ENCODE results near the gene TBC1D25.

The TBC1D25 gene

DNA sequence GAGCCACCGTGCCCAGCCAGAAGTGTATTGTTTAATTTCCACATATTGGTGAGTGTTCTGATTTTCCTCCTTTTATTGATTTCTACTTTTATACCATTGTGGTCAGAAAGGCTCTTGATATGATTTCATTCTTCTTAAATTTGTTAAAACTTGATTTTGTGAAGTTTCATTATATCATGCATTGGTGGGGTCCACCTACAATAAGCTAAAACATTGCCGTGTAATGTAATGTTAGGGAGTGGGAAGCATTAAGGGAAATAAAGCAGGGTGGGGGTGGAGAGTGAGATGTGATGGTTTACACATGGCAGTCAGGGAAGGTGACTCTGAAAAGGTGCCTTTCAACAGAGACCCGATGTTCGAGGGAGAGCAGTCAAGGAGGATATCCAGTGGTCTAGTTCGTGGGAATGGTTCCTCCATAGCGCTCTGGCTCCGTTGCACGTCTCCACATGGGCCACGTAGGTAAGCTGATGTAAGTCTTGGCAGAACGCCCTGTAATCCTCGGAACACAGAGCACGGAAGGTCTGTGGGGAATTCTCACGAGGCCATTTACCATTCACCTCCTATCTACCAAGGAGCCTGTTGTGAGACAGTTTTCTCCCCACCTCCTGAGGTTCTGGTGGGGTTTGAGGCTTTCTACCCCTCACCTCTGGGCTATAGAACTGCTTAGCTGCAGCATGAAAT lies 50.1 kb downstream of the TBC1D25 start (continued):
- TF ChIP-seq, protein P1, sequence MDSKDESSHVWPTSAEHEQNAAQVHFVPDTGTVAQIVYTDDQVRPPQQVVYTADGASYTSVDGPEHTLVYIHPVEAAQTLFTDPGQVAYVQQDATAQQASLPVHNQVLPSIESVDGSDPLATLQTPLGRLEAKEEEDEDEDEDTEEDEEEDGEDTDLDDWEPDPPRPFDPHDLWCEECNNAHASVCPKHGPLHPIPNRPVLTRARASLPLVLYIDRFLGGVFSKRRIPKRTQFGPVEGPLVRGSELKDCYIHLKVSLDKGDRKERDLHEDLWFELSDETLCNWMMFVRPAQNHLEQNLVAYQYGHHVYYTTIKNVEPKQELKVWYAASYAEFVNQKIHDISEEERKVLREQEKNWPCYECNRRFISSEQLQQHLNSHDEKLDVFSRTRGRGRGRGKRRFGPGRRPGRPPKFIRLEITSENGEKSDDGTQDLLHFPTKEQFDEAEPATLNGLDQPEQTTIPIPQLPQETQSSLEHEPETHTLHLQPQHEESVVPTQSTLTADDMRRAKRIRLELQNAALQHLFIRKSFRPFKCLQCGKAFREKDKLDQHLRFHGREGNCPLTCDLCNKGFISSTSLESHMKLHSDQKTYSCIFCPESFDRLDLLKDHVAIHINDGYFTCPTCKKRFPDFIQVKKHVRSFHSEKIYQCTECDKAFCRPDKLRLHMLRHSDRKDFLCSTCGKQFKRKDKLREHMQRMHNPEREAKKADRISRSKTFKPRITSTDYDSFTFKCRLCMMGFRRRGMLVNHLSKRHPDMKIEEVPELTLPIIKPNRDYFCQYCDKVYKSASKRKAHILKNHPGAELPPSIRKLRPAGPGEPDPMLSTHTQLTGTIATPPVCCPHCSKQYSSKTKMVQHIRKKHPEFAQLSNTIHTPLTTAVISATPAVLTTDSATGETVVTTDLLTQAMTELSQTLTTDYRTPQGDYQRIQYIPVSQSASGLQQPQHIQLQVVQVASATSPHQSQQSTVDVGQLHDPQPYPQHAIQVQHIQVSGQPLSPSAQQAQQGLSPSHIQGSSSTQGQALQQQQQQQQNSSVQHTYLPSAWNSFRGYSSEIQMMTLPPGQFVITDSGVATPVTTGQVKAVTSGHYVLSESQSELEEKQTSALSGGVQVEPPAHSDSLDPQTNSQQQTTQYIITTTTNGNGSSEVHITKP (tag by site-specific recombination; IDR thresholded peaks at IDR 0.05) = peak; percentile 72
- TF ChIP-seq ZNF366 (tag by site-specific recombination; conservative IDR thresholded peaks at IDR 0.05) = no peak

DNA sequence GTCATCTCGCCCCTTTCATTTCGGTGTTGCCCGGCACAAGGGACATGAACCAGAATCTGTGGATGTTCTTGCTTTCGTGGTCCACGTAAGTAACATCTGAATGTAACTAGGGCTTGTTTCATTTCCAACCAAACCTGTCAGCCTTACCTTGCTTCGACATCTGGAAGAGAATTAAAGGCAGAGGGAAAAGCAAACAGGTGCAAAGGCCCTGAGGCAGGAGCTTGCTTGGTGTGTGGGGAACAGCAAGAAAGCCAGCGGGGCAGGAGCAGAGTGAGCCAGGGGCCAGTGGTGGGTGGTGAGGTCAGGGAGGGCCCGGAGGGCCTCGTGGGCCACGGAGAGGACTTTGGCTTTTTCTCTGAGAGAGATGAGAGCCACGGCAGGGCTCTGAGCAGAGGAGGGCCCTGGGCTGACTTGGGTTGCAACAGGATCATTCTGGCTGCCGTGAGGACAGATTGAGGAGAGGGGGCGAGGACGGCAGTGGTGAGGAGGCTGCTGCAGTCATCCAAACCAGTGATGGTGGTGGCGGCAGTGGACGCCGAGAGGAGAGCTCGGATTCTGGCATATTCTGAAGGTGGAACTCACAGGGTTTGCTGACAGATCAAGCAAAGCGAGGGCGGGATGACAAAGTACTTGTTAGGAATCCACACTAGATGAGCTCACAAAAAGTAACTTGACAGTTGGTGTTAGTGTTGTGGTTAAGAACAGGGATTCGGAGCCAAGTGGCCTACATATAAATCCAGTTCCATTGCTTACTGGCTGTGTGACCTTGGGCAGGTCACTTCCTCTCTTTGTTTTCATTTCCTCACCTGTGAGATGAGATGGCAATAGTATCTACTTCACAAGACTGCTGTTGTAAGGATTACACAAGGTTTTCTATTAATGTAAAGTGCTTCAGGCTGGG lies 50.9 kb downstream of the TBC1D25 start:
- Histone ChIP-seq H3K4me3 (ENCODE audit: low read depth, low read length) (no peak overlapping the region), H3K27ac (ENCODE audit: extremely low read depth, low read depth, low read length) (peak overlapping the region; percentile 34; the same call in 1 of the 2 replicates), H3K4me1 (ENCODE audit: control insufficient read depth, insufficient read depth, low read length) (no peaks in the 10 kb centered on the region), H3K36me3 (ENCODE audit: control insufficient read depth in 2 of 2, insufficient read depth in 1 of 2, low read length in 2 of 2) (no peaks in the 10 kb centered on the region), H3K9me3 (ENCODE audit: control insufficient read depth, insufficient read depth, low read depth, low read length) (no peaks in the 10 kb centered on the region)
- CTCF ChIA-PET = no interaction called here
- POLR2A ChIA-PET = interaction anchor here (1.0 kb wide), 1 partner anchor 12 kb away, joined by 5 read pairs; no protein-coding TSS in a partner anchor
- TF ChIP-seq SETDB1 (IDR thresholded peaks at IDR 0.05; ENCODE audit: insufficient read length, low read length) = no peak
- TF ChIP-seq SCRT2 (tag by site-specific recombination; IDR thresholded peaks at IDR 0.05) = peak; percentile 53; the same call in 1 of the 2 replicates
- no peak for TF ChIP-seq ZSCAN30 (tag by site-specific recombination; IDR thresholded peaks at IDR 0.05)
- TF ChIP-seq ZNF623 (tag by site-specific recombination; IDR thresholded peaks at IDR 0.05) = peak; percentile 98

DNA sequence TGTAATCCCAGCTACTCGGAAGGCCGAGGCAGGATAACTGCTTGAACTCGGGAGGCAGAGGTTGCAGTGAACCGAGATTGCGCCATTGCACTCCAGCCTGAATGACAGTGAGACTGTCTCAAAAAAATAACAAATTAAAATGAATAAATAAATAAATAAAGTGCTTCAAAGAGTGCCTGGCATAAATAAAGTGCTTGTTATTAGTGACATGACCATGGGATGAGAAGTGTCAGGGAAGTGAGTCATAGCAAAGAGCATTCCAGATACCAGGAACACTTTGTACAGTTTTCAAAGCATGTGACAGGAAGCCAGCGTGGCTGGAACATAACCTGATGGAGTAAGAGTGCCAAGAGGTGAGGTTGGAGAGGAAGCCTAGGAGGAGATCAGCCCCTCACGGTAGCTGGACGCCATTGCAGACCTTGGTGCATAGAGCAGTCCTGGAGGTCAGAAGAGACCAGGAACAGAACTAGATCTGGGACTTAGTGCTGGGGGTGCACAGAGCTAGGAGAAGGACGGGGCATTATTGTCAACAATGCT lies 51.8 kb downstream of the TBC1D25 start:
- Histone ChIP-seq H3K4me1 (ENCODE audit: control insufficient read depth, insufficient read depth, low read length) (no peaks in the 10 kb centered on the region), H3K36me3 (ENCODE audit: control insufficient read depth in 2 of 2, insufficient read depth in 1 of 2, low read length in 2 of 2) (no peaks in the 10 kb centered on the region), H3K9me3 (ENCODE audit: control insufficient read depth, insufficient read depth, low read depth, low read length) (no peaks in the 10 kb centered on the region), H3K27ac (ENCODE audit: extremely low read depth, low read depth, low read length) (no peak overlapping the region), H3K4me3 (ENCODE audit: low read depth, low read length) (no peak overlapping the region)
- CTCF ChIA-PET = interaction anchor here (0.6 kb wide), 1 partner anchor 528 kb away, joined by 3 read pairs; no protein-coding TSS in a partner anchor
- POLR2A ChIA-PET = interaction anchor here (1.0 kb wide), 1 partner anchor 13 kb away, joined by 5 read pairs; no protein-coding TSS in a partner anchor
- TF ChIP-seq, protein P2, sequence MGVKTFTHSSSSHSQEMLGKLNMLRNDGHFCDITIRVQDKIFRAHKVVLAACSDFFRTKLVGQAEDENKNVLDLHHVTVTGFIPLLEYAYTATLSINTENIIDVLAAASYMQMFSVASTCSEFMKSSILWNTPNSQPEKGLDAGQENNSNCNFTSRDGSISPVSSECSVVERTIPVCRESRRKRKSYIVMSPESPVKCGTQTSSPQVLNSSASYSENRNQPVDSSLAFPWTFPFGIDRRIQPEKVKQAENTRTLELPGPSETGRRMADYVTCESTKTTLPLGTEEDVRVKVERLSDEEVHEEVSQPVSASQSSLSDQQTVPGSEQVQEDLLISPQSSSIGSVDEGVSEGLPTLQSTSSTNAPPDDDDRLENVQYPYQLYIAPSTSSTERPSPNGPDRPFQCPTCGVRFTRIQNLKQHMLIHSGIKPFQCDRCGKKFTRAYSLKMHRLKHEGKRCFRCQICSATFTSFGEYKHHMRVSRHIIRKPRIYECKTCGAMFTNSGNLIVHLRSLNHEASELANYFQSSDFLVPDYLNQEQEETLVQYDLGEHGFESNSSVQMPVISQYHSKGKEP (tag by site-specific recombination; IDR thresholded peaks at IDR 0.05) = no peak
- TF ChIP-seq ZFP3 (tag by site-specific recombination; IDR thresholded peaks at IDR 0.05; ENCODE audit: low read depth) = no peak
- no peak for TF ChIP-seq ZNF530 (tag by site-specific recombination; IDR thresholded peaks at IDR 0.05; ENCODE audit: low read depth)
- TF ChIP-seq ZNF335 (tag by site-specific recombination; conservative IDR thresholded peaks at IDR 0.05) = no peak
- TF ChIP-seq ZNF621 (tag by site-specific recombination; IDR thresholded peaks at IDR 0.05) = no peak
- no peak for TF ChIP-seq ZNF404 (tag by site-specific recombination; IDR thresholded peaks at IDR 0.05)
- no peak for TF ChIP-seq HOXD13 (CRISPR knock-in tag; IDR thresholded peaks at IDR 0.05; ENCODE audit: borderline replicate concordance)
- TF ChIP-seq, protein P3, sequence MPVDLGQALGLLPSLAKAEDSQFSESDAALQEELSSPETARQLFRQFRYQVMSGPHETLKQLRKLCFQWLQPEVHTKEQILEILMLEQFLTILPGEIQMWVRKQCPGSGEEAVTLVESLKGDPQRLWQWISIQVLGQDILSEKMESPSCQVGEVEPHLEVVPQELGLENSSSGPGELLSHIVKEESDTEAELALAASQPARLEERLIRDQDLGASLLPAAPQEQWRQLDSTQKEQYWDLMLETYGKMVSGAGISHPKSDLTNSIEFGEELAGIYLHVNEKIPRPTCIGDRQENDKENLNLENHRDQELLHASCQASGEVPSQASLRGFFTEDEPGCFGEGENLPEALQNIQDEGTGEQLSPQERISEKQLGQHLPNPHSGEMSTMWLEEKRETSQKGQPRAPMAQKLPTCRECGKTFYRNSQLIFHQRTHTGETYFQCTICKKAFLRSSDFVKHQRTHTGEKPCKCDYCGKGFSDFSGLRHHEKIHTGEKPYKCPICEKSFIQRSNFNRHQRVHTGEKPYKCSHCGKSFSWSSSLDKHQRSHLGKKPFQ (tag by site-specific recombination; IDR thresholded peaks at IDR 0.05) = no peak
- TF ChIP-seq ZNF157 (tag by site-specific recombination; IDR thresholded peaks at IDR 0.05) = no peak
- TF ChIP-seq KLF8 (tag by site-specific recombination; IDR thresholded peaks at IDR 0.05) = no peak
- TF ChIP-seq ZBTB17 (tag by site-specific recombination; IDR thresholded peaks at IDR 0.05) = no peak
- no peak for TF ChIP-seq ZNF776 (tag by site-specific recombination; IDR thresholded peaks at IDR 0.05; ENCODE audit: borderline replicate concordance)
- TF ChIP-seq, protein P4, sequence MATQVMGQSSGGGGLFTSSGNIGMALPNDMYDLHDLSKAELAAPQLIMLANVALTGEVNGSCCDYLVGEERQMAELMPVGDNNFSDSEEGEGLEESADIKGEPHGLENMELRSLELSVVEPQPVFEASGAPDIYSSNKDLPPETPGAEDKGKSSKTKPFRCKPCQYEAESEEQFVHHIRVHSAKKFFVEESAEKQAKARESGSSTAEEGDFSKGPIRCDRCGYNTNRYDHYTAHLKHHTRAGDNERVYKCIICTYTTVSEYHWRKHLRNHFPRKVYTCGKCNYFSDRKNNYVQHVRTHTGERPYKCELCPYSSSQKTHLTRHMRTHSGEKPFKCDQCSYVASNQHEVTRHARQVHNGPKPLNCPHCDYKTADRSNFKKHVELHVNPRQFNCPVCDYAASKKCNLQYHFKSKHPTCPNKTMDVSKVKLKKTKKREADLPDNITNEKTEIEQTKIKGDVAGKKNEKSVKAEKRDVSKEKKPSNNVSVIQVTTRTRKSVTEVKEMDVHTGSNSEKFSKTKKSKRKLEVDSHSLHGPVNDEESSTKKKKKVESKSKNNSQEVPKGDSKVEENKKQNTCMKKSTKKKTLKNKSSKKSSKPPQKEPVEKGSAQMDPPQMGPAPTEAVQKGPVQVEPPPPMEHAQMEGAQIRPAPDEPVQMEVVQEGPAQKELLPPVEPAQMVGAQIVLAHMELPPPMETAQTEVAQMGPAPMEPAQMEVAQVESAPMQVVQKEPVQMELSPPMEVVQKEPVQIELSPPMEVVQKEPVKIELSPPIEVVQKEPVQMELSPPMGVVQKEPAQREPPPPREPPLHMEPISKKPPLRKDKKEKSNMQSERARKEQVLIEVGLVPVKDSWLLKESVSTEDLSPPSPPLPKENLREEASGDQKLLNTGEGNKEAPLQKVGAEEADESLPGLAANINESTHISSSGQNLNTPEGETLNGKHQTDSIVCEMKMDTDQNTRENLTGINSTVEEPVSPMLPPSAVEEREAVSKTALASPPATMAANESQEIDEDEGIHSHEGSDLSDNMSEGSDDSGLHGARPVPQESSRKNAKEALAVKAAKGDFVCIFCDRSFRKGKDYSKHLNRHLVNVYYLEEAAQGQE (tag by site-specific recombination; IDR thresholded peaks at IDR 0.05) = no peak
- TF ChIP-seq ZNF16 (tag by site-specific recombination; IDR thresholded peaks at IDR 0.05; ENCODE audit: low read depth) = no peak
